OCI-LY7 (cell line): ENCODE results near the gene ABCB1. TPM values are rescaled to one million over a fixed set of nuclear protein-coding genes. Genes with fewer than 3 reads are reported as not detected.

ENCODE experiments used
- BruUV-seq: library from RNA; stranded (reverse); fragments of 400-500 nt; replicated peaks from 2 replicates; lab custom pipeline; 2021; lab: Mats Ljungman, UMichigan
- CTCF ChIA-PET: fragments of 300-600 bp; sonication (Branson Sonifier 250); formaldehyde crosslinking; loops from one replicate; lab custom pipeline; 2022; ENCODE audit warnings: antibody characterized with exemption; ENCODE audit not compliant: unreplicated experiment; lab: Charles Lee
- POLR2A ChIA-PET: fragments of 300-600 bp; sonication (Branson Sonifier 250); formaldehyde crosslinking; loops from one replicate; lab custom pipeline; 2022; ENCODE audit warnings: antibody characterized with exemption; lab: Charles Lee
- DNase-seq: peaks from one replicate; pipeline ENCODE4 v3.0.0-alpha.2; 2015; ENCODE audit warnings: low spot score
- H2AFZ ChIP-seq: fragments of 200-600 bp; sonication (generic), shearing (Covaris generic); 2 replicates; pipeline ENCODE4 v1.6.1; 2014; ENCODE audit warnings: mild to moderate bottlenecking, antibody characterized with exemption, low read length, moderate library complexity
- H3K27ac ChIP-seq: fragments of 200-600 bp; sonication (generic); 2 replicates; pipeline ENCODE4 v1.5.1; 2014; ENCODE audit warnings: mixed run types, low read depth, mild to moderate bottlenecking, moderate library complexity, low read length, inconsistent platforms; ENCODE audit not compliant: poor library complexity, severe bottlenecking
- H3K36me3 ChIP-seq: fragments of 200-600 bp; sonication (generic); 2 replicates; pipeline ENCODE4 v1.6.1; 2014; ENCODE audit warnings: mild to moderate bottlenecking, antibody characterized with exemption, low read length, moderate library complexity, mixed read lengths; ENCODE audit not compliant: insufficient read depth
- H3K4me1 ChIP-seq: fragments of 200-600 bp; sonication (generic); 2 replicates; pipeline ENCODE4 v1.5.1; 2014; ENCODE audit warnings: mild to moderate bottlenecking, low read length; ENCODE audit not compliant: insufficient read depth, poor library complexity, severe bottlenecking
- H3K4me2 ChIP-seq: fragments of 200-600 bp; sonication (generic); 2 replicates; pipeline ENCODE4 v1.6.1; 2014; ENCODE audit warnings: mild to moderate bottlenecking, low read length
- H3K4me3 ChIP-seq: fragments of 200-600 bp; sonication (generic); 2 replicates; pipeline ENCODE4 v1.5.1; 2014; ENCODE audit warnings: mild to moderate bottlenecking, low read depth, low read length; ENCODE audit not compliant: poor library complexity, severe bottlenecking
- H3K79me2 ChIP-seq: fragments of 200-600 bp; sonication (generic); 2 replicates; pipeline ENCODE4 v1.6.1; 2016; ENCODE audit warnings: low read depth, mild to moderate bottlenecking, low read length, moderate library complexity, mixed read lengths; ENCODE audit not compliant: insufficient read depth
- H3K9me2 ChIP-seq: fragments of 200-600 bp; sonication (generic); 2 replicates; pipeline ENCODE4 v1.6.1; 2016; ENCODE audit warnings: mild to moderate bottlenecking, low read length, mixed read lengths; ENCODE audit not compliant: insufficient read depth
- H3K9me3 ChIP-seq: fragments of 200-600 bp; sonication (generic); 2 replicates; pipeline ENCODE4 v1.6.1; 2014; ENCODE audit warnings: mild to moderate bottlenecking, mixed run types, low read length, mixed read lengths
- H4K20me1 ChIP-seq: fragments of 200-600 bp; sonication (generic); 2 replicates; pipeline ENCODE4 v1.6.1; 2014; ENCODE audit warnings: mild to moderate bottlenecking, antibody characterized with exemption, low read length, moderate library complexity, mixed read lengths; ENCODE audit not compliant: insufficient read depth
- CTCF ChIP-seq: fragments of 200-600 bp; sonication (generic); conservative IDR thresholded peaks from 2 replicates; pipeline ENCODE4 v1.5.1; 2014; ENCODE audit warnings: mild to moderate bottlenecking, antibody characterized with exemption, low read length, moderate library complexity, mixed read lengths
- EZH2phosphoT487 ChIP-seq: fragments of 200-600 bp; sonication (generic); IDR thresholded peaks from 2 replicates; pipeline ENCODE4 v1.6.1; 2018; ENCODE audit warnings: low read depth, borderline replicate concordance, mild to moderate bottlenecking, mixed run types, antibody characterized with exemption, low read length, moderate library complexity, mixed read lengths
- intact Hi-C: fragments of 100-400 bp; cut with micrococcal nuclease; formaldehyde crosslinking; loops from one replicate; pipeline ENCODE4 v1.10.0; 2022; ENCODE audit not compliant: unreplicated experiment
- total RNA-seq, 2 experiments: library from RNA; depleted of rRNA in 1 of 2; stranded (reverse); fragments of >200 nt in 1 of 2; shearing (Covaris generic) in 1 of 2; gene quantifications; 2 replicates each; pipeline ENCODE4 v1.2.3, GENCODE V29; 2014 to 2022

Gene ABCB1
- total RNA-seq, 2 experiments from 2014 or later = not detected

GRCh38 chr7:87570178-87570577 is 30.5 kb downstream of the ABCB1 start:
- no peak for DNase-seq
- Histone ChIP-seq H3K9me3 (no peaks in the 10 kb centered on the region), H3K4me1 (no peaks in the 10 kb centered on the region), H3K4me2 (no peak overlapping the region), H2AFZ (no peak overlapping the region), H3K27ac (no peak overlapping the region), H3K9me2 (no peaks in the 10 kb centered on the region), H3K36me3 (no peaks in the 10 kb centered on the region), H4K20me1 (no peaks in the 10 kb centered on the region), H3K4me3 (no peak overlapping the region), H3K79me2 (no peaks in the 10 kb centered on the region)
- CTCF ChIA-PET = no interaction called here
- TF ChIP-seq CTCF (no peak), EZH2phosphoT487 (no peak)
- POLR2A ChIA-PET = interaction anchor here (0.7 to 1.2 kb wide), 2 partner anchors 11 to 30 kb away, joined by 3 to 5 read pairs; no protein-coding TSS in a partner anchor
- BruUV-seq = no TSS peak
- intact Hi-C loops = no loop called here

- CTCF ChIA-PET = no interaction called here
- BruUV-seq = no TSS peak
- no peaks in the 10 kb centered on the region for H3K9me2 ChIP-seq
- no peak for DNase-seq
- intact Hi-C loops = no loop called here
- no peaks in the 10 kb centered on the region for H3K79me2 ChIP-seq
- no peak overlapping the region for H3K4me2 ChIP-seq
- TF ChIP-seq EZH2phosphoT487 (no peak), CTCF (no peak)
- H3K4me3 ChIP-seq = no peak overlapping the region
- H4K20me1 ChIP-seq = no peaks in the 10 kb centered on the region
- no peaks in the 10 kb centered on the region for H3K4me1 ChIP-seq
- H2AFZ ChIP-seq = no peak overlapping the region
- H3K27ac ChIP-seq = no peak overlapping the region
- H3K9me3 ChIP-seq = no peaks in the 10 kb centered on the region
- POLR2A ChIA-PET = no interaction called here
- H3K36me3 ChIP-seq = no peaks in the 10 kb centered on the region
Measured at GRCh38 chr7:87567052-87567451, 33.6 kb downstream of the ABCB1 start.

GRCh38 chr7:87566311-87566900 is 34.3 kb downstream of the ABCB1 start:
- ChIA-PET POLR2A (interaction anchor here (0.7 kb wide), 1 partner anchor 58 kb away, joined by 6 read pairs; no protein-coding TSS in a partner anchor), CTCF (no interaction called here)
- BruUV-seq = no TSS peak
- no peak overlapping the region for H3K4me2 ChIP-seq
- no peak overlapping the region for H3K27ac ChIP-seq
- no peaks in the 10 kb centered on the region for H3K9me3 ChIP-seq
- TF ChIP-seq CTCF (no peak), EZH2phosphoT487 (no peak)
- intact Hi-C loops = no loop called here
- H3K36me3 ChIP-seq = no peaks in the 10 kb centered on the region
- no peaks in the 10 kb centered on the region for H3K9me2 ChIP-seq
- no peak for DNase-seq
- H4K20me1 ChIP-seq = no peaks in the 10 kb centered on the region
- H3K79me2 ChIP-seq = no peaks in the 10 kb centered on the region
- no peak overlapping the region for H2AFZ ChIP-seq
- H3K4me1 ChIP-seq = no peaks in the 10 kb centered on the region
- H3K4me3 ChIP-seq = no peak overlapping the region
